NCI-H1092 treated with DMSO at 0.1 percent for 48 hours (cell line): ENCODE results near the gene PI4KA.

ENCODE experiments used
- DNase-seq: peaks from one replicate; lab custom pipeline; 2025; lab: John Stamatoyannopoulos, UW

Gene PI4KA

DNA sequence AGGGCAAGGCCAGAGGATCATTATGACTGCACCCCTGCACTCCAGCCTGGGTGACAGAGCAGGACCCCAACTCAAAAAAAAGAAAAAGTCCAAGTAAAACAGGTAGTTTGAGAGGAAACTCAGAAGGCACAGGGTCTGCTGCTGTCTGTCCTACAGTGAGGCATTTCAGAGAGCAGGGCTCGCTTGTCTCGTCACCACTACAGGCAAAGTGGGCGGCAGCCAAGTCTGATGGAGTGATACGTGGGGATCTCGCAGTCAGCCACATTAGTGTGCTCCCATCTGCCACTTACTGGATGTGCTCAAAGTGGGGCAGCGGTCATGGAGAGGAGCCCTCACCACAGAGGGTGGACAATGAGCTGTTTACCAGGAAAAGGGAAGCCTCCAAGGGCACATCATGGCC, 42.1 kb downstream of the PI4KA start:
- DNase-seq, result no peak

DNA sequence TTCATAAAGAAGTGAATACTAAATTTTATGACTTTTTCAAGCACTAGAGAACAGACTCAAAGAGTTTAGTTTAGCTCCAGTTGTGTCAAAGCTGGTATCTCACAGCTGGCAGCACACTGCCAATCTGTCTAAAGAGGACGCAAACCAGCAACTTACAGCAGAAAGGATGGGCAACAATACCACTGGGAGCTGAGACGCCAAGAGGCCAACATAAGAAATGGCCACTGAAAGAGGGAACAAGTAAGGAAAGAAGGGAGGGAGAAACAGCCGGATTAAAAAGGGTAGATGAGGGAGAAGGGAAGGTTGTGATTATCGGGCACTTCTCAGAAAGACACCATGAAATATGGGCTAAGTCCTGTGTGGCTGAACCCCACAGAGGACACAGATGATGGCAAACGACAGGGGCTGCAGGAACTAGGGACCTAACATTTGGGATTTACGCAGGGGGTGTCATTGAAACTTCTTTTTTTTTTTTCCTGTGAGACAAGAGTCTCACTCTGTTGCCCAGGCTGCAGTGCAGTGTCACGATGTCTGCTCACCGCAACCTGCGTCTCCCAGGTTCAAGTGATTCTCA, 43.0 kb downstream of the PI4KA start:
- DNase-seq, result no peak

DNA sequence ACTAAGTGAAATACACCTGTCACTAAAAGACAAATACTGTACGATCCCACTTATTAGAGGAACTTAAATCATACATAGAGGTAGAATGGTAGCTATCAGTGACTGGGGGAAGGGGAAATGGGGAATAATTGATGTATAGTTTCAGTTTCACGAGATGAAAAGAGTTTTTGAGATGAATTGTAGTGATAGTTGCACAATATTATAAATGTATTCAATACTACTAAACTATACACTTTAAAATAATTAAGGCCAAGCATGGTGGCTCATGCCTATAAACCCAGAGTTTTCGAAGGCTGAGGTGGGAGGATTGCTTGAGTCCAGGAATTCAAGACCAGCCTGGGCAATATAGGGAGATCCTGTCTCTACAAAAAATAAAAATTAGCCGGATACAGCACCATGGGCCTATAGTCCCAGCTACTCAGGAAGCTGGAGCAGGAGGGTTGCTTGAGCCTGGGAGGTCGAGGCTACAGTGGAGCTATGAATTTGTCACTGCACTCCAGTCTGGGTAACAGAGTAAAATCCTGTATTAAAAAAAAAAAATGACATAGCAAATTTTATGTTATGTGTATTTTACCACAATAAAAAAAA, 44.3 kb downstream of the PI4KA start:
- DNase-seq, result no peak

DNA sequence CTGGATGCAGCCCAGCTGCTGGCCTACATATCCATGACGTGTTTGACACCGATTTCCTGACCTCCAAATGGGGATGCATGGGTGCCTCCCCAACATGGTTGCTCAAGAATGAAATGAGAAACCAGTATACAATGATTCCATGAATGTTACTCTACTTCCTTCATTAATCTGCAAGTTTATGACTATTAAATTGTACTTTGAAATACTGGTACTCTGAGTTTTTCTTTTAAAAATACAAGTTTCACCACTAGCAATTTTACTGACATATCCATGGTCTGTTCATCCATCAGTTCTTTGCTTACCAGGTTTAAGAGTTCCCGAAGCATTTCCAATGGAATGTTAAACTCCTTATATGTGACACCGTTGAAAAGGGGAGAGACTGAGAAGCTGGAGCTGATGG, 45.6 kb downstream of the PI4KA start:
- DNase-seq, result no peak

DNA sequence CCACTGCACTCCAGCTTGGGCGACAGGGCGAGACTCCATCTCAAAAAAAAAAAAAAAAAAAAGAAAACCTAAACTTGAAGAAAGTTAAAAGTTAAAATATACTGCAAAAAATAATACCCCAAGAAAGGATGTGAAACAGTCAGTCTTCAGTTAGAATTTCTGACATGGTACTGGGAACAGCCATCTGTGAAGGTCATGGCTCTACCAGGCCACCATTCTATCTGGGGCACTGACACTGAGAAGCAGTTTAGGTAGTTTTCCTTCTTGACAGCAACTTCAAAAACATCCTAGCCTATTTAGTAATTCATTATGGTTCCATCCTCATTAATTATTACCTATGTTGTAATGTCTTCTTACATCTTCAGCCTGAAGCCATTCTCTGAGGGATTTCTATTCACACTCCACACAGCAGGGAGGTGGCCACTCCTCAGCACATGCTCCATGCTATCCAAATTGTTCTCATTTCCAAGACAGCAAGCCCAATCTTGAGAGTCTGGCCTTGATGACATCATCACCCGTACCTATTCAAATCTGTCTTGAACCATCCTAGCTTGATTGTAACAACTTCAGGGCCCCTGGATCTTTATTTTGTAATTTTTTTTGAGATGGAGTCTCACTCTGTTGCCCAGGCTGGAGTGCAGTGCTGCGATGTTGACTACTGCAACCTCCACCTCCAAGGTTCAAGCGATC, 46.5 kb downstream of the PI4KA start:
- DNase-seq, result no peak

DNA sequence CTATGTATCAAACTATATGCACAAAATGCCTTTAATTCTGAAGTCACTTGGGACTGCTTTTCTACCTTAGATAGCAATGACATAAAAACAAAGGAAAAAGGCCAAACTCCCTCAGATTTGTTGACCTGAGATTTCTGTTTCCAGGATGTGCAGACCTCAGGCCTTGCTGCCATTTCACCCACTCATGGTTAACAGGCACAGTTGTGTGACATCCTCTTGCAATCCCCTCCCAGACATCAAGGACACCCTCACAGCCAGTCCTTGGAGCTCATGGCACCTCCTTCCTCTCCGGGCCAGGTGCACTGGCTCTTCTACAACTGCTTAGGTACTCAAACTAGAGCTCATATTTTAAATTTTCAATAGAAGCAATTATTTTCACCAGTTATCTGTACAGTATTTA, 47.4 kb downstream of the PI4KA start:
- no peak for DNase-seq

DNA sequence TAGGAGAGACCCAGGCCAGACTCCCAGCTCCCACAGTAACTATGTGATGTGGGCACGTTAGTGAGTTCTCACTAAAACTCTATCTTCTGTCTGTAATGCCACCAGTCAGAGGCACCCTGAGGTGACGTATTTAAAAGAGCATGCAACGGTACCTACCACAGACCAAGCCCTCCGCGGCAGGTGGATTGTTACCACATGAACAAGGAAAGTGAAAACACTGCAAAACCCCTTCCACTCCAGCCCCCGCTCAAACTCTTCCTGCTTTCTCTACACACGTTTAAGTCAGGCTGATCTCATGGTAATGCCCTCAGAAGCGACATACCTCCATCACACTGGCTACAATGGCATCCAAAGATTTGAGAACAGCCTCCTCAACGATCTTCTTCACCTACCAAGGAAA, 48.0 kb downstream of the PI4KA start:
- DNase-seq, result no peak

DNA sequence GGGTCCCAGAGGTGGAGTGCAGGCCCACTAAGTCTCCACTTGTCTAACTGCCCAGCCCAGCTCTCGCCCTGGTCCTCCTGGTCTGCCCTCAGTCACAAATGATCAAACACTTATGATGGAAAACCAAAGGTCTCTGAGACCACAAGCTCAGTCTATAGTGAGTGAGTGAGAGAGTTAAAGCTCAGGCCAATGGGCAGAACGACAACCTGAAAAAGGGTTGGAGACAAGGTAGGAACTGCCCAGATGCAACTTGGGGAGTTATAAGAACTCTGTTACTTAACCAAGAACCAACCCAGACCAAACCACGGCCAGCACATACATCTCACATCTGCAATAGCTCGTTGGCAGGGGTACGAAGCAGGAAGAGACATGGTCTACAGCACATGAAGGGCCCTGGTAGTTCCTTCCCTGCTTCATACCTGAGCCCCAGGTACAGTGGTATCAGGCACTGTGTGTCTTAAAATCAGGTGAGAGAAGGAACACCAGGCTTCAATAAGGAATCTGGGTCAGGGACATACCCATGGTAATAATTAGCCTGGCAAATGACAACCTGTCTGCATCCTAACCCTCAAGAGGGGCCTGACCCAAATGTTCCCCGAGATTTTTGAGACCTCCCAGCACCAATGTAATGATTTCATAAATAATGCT, 48.9 kb downstream of the PI4KA start:
- no peak for DNase-seq

DNA sequence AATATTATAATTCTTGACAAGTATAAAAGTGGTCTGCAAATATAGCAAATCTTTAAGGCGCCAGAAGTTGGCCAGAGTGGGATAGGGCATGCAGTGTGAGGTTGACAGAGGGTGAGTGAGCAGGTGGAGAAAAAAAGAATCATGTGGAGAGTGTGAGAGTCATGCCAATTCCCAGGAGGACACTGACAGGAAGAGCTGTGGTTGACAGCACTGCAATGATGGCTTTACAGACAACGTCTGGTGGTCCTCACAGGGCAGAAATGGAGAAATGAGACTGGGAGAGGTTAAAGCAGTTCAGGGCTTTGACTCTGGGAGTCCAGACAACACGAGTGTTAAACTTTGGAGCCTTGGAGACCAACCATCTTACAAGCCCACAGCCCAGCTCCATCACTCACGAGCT, 49.8 kb downstream of the PI4KA start:
- DNase-seq, result no peak

DNA sequence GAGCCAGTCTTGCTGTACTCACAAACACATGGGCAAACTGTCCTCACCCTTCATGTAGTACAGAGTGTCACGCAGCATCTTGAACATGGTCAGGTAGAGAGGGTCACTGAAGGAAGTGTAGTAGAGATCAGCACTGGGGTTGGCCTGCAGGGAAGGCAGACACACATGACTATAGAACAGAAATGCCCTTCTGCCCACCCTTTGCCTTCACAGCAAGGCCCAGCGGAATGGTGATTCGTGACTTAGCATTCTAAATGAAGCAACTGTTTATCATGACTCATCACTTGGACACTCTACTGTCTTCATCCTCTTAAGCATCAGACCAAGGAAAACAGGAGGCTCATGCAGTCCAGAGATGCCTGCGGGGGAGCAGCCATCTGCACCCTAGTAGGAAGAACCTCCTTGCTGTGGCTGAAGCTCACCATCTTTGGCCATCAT, 51.3 kb downstream of the PI4KA start:
- no peak for DNase-seq

DNA sequence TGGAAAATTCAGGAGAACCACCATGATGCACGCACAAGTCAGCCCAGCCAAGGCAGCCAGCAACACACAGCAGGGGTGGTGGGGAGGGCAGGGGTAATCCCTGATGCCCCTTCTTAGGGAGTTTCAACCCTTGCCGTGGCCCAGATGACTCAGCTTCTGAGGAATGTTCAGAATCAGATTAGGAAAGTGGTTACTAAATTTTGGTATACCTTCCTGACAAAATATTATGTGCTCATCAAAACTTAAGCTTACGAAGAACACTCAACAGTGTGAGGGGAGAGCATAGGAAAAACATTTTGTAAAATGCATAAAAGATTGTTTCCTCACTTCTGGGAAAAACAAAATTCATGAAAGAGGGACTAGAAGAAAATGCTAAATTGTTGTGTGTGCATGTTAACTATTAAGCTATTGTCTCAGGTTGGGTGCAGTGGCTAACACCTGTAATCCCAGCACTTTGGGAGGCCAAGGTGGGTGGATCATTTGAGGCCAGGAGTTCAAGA, 52.6 kb downstream of the PI4KA start:
- no peak for DNase-seq

DNA sequence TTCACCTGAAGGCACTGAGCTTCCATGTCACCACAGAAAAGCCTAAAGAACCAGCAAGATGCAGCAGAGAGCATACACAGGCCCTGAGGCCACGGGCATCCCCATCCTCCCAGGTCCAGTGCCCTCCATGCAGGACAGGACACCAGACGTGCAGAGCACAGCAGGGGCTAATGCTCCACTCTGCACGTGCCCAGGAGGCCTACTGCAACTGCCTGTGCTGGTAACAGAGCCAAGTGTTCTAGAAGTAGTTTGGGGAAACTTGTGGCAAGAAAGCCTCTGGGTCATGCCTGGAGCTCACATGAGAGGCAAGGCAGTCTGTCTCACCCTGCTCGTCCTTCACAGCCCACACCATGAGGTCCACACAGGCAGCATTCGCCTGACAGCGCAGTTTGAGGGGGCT, 54.0 kb downstream of the PI4KA start:
- no peak for DNase-seq

DNA sequence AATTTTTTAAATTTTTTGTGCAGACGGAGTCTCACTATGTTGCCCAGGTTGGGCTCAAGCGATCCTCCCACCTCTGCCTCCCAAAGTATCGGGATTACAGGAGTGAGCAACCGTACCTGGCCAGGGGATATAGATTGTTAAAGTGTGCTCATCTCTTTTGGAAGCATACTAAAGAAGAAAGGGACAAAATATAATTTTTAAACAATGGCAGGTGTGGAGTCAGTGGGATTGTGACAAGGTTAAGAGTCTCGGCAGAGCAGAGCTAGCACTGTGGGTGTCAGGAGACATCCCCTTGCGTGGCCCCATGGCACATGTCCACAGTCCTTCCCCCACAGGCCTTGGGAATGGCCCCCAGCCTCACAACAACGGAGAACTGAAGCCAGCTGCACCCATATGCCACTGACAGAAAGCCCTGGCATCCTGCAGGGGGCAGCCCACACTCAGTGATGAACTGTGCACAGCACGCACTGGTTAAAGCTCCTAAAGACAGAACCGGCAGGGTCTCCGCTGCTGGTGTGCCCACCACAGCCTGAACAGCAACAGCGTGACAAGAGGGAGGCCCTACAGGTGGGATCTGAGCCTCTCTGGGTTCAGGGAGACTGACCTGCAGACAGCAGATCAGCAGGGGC, 54.8 kb downstream of the PI4KA start:
- no peak for DNase-seq

DNA sequence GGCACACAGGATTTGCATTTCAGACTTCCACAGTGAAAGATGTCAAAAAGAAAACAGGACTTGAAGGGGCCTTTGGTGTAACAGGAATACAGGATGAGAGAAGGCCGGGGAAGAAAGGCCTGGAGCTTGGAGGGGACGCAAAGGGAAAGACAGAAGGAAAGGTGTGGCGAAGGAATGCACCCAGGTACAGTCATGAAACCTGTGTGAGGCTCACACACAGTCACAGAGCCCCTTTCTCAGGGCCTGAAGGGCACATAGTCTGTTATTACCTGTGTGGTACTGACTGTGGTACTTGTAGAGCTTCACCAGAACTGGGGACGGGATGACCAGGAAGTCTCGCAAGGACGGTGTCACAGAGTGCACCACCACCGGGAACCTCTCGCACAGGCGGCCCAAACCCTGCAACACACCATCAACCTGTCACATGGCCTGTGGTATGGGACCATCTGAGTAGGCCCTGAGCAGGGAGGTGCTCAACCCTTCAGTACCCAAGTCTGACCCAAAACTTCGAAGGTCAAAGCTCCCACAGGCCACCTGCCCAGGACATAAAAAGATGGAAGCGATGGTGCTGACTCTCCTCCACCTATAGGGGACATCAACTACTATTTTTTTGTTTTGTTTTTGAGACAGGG, 55.6 kb downstream of the PI4KA start:
- no peak for DNase-seq

DNA sequence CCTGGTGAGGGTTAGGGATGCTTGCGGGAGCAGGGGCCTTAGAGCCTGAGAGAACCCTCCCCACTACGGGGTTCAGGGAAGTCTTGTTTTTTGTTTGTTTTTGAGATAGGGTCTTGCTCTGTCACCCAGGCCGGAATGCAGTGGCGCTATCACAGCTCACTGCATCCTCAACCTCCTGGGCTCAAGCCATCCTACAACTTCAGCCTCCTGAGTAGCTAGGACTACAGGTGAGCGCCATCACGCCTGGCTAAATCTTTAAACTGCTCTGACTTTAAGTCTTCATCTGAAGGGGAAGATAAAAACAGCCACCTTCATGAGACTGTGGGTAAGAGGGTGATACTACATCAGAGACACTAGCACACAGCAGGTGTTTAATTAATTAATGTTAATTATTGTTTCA, 56.2 kb downstream of the PI4KA start:
- no peak for DNase-seq

DNA sequence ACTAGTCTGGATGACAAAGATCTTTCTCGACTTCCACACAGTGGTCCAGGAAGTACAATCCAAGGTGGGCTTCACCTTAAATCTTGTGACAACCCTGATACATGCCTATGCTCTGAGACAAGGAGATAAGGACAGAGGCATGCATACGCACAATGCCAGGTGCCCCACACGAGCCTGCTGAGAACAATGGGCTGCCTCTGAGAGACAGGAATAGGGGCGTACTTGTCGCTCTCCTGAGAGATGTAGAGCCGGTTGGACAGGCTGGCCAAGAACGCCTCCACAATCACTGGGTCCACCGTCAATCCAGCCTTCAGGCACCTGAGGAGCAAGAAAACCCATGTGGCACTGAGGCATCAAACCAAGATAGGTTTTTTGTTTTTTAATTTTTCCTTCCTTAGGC, 59.2 kb downstream of the PI4KA start:
- no peak for DNase-seq

DNA sequence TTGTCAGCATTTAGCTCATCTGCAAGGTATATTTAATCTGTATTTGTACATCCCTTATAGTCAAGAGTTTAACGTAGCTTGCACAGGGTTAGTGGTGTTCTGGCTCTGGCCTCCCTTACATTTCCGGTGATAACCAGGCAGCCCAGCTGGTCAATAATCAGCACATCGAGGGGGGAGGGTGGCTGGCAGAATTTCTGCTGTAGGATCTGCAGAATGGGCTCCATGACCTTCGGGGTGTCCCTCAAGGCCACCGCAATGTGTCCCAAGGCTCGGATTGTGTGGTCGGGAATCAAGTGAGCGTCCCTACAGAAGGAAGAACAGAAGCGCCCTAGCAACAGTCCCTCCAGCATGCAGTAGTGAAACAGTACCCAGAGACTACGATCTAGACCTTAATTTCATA, 59.6 kb downstream of the PI4KA start:
- DNase-seq, result no peak

DNA sequence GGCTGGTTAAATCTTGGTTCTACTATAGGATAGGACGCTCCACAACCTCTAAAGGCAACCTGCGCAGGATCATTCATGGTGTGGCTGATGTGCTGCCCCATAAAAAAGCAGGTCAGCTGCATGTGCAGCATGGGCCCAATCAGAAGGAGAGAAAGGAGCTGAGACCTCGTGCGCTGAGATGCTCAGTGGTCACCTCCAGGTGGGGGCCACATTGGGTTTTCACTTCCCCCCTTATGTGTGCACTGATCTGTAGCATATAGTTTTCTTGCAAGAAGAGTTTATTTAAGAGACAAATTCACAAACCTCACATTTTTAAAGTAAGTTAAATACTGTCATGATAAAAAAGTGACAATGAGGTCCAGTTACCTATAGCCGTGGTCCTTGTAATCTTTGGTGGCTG, 60.4 kb downstream of the PI4KA start:
- no peak for DNase-seq

DNA sequence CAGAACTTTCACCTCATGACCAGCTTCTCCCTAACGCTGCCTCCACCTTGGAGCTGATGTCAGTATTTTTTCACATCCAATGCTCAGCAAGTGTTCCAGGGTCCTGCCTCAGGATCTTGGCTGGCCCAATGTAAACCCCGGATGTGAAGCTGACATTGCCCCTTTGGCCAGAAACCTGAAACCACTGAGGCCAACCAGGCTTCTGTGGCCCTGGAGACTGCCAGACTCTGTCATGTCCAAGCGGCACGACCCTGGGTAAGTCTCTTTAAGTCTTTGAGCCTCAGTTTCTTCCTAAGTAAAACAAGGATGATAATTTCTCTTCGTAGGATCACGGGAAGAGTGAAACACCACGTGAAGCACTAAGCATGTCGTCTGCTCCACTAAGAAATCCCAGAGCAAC, 61.9 kb downstream of the PI4KA start:
- DNase-seq, result no peak

DNA sequence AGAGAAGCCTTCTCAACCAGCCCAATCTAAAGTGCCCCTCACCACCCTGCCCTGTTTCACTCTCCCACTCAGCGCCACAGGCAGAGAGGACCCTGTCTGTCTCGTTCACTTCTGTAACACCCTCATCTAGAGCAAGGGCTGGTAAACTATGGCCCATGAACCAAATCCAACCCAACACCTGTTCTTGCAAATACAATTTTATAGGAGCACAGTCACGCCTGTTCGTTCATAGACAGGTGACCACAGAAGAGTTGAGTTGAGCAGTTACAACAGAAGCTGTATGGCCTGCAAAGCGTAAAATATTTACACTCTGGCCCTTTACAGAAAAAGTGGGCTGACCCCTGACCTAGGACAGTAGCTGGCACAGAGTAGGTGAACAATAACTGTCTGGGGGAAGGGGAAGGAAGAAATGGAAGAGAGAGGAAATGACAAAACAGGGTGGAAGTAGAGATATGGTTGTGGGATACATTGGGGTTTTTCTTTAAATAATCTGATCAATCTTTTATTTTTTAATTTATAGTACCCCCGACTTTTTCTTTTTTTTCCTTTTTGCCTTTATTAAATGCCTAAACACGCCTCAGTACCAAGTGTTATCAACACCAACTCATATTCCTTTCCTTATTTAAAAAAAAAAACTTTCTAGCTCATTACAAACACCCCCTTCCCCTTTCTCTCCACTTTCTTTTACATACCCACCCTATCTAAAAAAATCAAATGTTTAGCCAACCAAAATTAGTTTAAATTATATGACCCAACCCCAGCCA, 63.8 kb downstream of the PI4KA start:
- DNase-seq, result no peak
